NCI-H345 (cell line): ENCODE results near the gene TSC22D3.
A peak's percentile ranks its signal among the peaks of the same experiment; 100 is the strongest.
"Not testable (repeated sequence)": the region's sequence is repeated elsewhere in the genome, so short reads cannot be mapped to it uniquely, and the experiment has no call there.

Experiments
- DNase-seq: peaks from one replicate; lab custom pipeline; 2025; lab: John Stamatoyannopoulos, UW

The TSC22D3 gene

DNA sequence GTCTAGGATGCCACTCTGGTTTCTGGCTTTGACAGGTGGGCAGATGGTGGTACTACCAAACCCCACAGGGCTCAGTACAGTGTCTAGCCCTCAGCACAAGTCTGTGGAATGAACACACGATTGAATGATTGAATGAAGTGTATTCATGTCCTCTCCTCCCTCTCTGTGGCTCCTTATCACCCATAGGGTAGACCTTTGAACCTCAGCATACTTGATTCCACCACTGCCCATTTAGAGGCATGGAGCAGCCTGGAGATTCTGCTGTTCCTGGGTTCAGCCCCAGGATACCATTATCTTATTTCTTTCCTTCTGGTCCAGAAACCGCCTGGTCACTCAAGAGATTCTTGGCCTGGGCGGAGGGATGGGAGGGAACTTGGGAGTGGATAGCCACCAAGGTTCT, 93.3 kb downstream of the TSC22D3 start:
- no peak for DNase-seq

DNA sequence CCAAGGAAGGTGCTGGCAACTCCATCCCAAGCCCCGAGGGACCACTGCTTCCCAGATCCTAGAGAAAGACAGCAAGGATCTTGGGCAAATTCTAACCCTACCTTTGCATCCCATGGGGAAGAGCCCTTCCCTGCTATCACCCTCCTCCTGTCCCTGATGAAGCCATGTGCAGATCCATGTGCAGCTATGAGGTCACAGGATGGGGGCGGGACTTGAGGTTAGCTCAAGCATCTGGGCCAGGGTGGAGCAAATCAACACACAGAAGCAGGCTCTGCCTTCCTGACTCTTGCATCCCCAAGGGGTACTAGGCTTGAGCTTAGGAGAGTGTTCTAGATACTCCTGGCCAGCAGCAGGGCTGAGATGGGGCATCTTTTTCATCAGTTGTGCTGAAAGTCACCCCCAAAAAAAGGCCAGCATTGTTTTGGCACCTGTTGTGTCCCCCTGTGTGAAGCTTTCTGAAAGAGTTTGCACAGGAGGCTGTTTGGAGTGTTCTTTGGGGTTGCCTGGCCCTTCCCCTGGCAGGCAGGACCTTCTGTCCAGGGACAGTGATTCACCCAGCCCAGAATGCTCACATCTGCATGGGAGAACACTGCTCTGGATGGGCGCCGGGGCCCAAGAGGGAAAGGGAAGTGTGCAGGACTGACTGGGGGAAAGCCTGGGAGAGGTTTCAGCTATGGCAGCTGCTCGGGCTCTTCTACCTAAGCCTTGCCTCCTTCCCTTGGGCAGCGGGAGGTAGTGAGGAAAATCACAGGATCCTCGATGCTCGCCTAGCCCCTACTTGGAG, 96.4 kb downstream of the TSC22D3 start:
- DNase-seq: no peak

DNA sequence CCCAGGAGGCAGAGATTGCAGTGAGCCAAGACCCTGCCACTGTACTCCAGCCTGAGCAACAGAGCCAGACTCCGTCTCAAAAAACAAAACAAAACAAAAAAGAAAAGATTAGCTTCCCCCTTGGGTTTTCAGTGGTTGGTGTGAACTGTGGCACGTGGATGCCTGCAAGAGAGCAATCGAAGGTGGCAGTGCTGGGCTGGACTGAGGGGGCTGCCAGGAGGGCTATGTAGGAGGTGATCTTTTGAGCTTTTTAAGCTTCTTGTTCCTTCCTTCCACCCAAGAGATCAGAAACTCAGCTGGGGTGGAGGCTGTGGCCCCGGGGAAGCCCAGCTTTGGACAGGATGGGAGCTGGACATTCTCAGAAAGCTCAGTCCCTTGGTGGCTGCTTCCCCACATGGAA, 97.7 kb downstream of the TSC22D3 start:
- no peak for DNase-seq

- no peak for DNase-seq
These were observed 98.1 kb downstream of the TSC22D3 start for GRCh38 chrX:107677501-107677901.

- no peak for DNase-seq
These were observed 98.8 kb downstream of the TSC22D3 start for GRCh38 chrX:107676559-107677378.

- peak; percentile 48 for DNase-seq
These were observed 99.6 kb downstream of the TSC22D3 start for GRCh38 chrX:107675823-107676555.

GRCh38 chrX:107675365-107675654, 100.3 kb downstream of the TSC22D3 start:
- DNase-seq: no peak

DNA sequence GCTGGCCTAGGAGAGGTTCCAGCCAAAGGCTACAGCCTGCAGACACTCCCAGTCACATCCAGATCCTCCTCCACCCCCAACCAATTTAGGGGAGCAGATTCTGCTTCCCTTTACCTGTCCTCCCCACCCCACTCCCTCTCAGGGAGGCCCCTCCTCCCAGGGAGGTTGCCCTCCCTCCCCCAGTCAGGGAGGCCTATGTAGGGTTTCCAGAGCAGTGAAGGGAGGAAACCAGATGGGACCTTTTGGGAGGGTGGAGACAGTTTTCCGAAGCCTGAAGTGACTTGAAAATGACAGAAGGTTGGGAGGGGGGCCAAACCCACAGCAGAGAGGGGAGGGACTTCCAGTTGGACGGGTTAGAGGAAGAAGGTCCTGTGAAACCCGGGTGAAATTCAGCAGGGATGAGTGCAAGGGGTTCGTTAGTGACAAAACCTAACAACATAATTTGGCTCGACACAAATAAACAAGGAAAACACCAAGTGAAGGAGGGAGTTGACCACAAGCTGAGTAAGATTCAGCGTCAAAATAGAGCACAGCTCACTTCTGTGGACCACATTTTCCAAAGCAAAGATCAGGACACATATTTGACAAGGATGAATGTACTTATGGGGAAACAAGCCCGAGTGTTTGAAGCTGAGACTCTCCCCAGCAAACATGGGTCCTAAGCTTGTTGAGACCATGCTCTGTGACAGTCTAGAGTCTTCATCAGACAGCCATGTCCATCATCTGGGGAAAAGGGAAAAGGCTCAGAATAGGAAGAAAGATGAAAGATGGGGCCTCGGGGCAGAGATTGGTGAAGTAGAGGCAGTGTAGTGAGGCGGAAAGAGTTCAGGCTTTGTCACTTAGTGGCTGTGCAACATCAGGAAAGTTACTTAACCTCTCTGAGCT, 100.9 kb downstream of the TSC22D3 start:
- no peak for DNase-seq

DNA sequence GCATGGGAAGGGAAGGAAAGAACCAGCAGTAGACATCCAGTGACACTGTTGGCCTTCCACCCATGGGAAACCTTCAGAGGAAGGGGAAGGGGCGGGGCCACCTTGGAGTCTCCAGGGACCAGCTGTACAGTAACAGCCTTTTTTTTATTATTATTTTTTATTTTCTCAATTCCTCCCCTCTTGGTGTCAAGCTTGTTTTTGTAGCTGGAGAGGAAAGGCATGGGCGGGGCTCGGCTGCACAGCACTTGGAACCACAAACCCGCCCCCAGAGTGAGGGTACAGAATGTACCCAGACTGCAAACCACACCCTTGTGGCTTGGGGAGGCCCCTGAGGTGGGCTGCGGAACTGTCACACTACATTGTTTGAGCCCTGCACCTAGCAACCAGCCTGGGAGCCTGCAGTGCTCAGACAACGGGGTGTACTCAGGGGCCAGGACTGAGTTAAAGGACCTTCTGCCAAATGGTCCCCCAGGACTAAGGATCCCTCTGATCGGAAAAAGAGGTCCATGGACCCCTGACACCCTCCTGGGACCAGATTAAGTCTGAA, 101.6 kb downstream of the TSC22D3 start:
- DNase-seq: no peak

GRCh38 chrX:107673431-107673830, 102.2 kb downstream of the TSC22D3 start:
- DNase-seq: no peak

GRCh38 chrX:107672955-107673378, 102.6 kb downstream of the TSC22D3 start:
- peak; percentile 54 for DNase-seq

DNA sequence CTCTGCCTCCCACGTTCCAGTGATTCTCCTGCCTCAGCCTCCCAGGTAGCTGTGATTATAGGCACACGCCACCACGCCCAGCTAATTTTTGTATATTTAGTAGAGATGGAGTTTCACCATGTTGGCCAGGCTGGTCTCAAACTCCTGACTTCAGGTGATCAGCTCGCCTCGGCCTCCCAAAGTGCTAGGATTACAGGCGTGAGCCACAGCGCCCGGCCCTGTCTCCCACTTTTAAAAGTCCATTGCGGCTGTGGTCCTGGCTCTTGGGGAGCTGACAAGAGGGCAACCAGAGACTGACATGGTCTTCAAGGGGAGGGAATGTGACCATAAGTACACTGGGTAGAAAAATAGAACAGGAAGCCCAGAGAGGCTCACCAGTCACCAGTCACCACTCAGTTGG, 104.3 kb downstream of the TSC22D3 start:
- not testable (repeated sequence) for DNase-seq

DNA sequence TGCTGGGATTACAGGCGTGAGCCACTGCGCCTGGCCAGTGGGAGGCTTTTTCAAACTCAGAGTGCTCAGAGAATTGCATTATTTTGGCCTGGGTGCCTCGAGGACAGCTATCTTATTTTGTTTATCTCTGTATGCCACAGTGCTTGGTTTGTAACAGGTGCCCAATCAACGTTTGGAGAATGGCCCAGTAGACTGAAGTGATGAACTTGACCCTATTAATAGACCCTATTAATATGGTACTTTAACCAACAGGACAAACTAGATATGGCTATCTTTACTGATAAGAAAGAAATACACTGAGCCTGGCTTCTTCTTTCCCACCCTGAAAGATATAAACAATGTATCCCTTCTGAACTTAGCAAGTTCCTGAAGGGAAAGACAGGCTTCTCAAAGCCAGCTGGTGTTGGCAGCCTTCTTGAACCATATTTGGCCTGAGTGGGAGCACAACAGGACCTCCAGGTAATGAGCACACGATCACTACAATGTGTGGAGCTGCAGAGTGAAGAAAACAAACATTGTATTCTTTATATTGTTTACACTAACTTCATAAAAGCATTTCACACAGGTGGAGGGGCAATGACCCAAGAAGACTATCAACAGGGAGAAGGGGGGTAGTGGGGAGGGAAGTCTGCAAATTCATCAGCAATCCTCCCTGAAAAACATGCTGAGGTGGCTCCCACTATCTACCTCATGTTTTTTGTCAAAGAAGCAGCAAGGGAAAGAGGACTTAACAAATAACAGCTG, 105.5 kb downstream of the TSC22D3 start:
- DNase-seq: peak; percentile 34

GRCh38 chrX:107669261-107669660, 106.3 kb downstream of the TSC22D3 start:
- no peak for DNase-seq

GRCh38 chrX:107668710-107669109, 106.9 kb downstream of the TSC22D3 start:
- DNase-seq: not testable (repeated sequence)

- no peak for DNase-seq
These were observed 108.2 kb downstream of the TSC22D3 start for GRCh38 chrX:107667426-107667825.

DNA sequence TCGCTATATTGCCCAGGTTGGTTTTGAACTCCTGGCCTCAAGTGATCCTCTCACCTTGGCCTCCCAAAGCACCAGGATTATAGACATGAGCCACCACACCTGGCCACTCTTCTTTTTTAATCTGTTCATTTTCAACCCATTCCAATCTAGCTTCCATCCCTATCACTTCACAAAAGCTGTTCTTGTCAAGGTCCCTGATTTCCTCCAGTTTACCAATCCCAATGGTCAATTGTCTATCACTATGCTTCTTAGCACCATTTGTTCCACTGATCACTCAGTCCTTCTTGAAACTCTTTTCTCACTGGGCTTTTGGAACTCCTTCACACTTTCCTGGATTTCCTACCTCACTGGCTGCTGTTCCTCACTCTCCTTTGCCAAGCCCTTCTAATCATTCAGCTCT, 108.7 kb downstream of the TSC22D3 start:
- no peak for DNase-seq
